ENCODE measurements around the gene IL5RA. TPM values are rescaled to one million over a fixed set of nuclear protein-coding genes. Genes with fewer than 3 reads are reported as not detected.

IL5RA gene
- total RNA-seq, 2 donors from 2014 or later = not detected

DNA sequence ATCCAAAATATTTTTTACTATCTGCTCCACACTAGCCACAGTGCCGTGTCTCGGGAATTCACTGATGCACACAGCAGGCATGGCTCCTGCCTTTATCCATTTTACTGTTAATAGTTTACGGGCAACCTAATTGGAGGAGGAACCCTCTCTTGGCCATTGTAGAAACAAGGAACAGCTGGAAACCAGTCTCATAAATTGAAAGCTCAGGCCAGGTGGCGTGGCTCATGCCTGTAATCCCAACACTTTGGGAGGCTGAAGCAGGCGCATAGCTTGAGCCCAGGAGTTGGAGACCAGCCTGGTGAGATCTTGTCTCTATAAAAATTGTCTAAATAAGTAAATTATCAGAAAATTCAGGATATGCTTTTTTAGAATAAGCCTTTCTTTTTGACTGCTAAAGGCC lies 39.0 kb downstream of the IL5RA start:
- H3K4me3 ChIP-seq (ENCODE audit: low read length) = no peak overlapping the region
- WGBS, 2 experiments (ENCODE audit: insufficient coverage in 1 of 2, insufficient read length in 1 of 2) = 90 to 93% methylated on average over 5 of the region's 5 CpGs
- H3K36me3 ChIP-seq (ENCODE audit: control insufficient read depth, insufficient read depth, low read length) = no peaks in the 10 kb centered on the region
- H3K27me3 Mint-ChIP-seq (ENCODE audit: insufficient read depth) = peaks cover 2% of the 10 kb centered on the region
- H3K4me3 Mint-ChIP-seq = no peak overlapping the region
- no peak overlapping the region for H3K27ac Mint-ChIP-seq
- H3K27me3 ChIP-seq (ENCODE audit: control insufficient read depth, insufficient read depth, low read length, poor library complexity, severe bottlenecking) = no peaks in the 10 kb centered on the region
- H3K9me3 Mint-ChIP-seq = no peaks in the 10 kb centered on the region
- H3K27ac ChIP-seq (ENCODE audit: low read depth, low read length) = no peak overlapping the region
- no peaks in the 10 kb centered on the region for H3K9me3 ChIP-seq (ENCODE audit: control insufficient read depth, low read length)
- peaks cover 12% of the 10 kb centered on the region for H3K4me1 Mint-ChIP-seq
- TF ChIP-seq, protein P1, sequence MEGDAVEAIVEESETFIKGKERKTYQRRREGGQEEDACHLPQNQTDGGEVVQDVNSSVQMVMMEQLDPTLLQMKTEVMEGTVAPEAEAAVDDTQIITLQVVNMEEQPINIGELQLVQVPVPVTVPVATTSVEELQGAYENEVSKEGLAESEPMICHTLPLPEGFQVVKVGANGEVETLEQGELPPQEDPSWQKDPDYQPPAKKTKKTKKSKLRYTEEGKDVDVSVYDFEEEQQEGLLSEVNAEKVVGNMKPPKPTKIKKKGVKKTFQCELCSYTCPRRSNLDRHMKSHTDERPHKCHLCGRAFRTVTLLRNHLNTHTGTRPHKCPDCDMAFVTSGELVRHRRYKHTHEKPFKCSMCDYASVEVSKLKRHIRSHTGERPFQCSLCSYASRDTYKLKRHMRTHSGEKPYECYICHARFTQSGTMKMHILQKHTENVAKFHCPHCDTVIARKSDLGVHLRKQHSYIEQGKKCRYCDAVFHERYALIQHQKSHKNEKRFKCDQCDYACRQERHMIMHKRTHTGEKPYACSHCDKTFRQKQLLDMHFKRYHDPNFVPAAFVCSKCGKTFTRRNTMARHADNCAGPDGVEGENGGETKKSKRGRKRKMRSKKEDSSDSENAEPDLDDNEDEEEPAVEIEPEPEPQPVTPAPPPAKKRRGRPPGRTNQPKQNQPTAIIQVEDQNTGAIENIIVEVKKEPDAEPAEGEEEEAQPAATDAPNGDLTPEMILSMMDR (conservative IDR thresholded peaks at IDR 0.05) = no peak
- no peak for DNase-seq
- H3K36me3 Mint-ChIP-seq (ENCODE audit: low read depth) = no peaks in the 10 kb centered on the region
- H3K9ac ChIP-seq (ENCODE audit: extremely low read depth, low read length, poor library complexity, severe bottlenecking) = no peak overlapping the region
- H3K4me1 ChIP-seq (ENCODE audit: control insufficient read depth, insufficient read depth, low read length) = no peaks in the 10 kb centered on the region

DNA sequence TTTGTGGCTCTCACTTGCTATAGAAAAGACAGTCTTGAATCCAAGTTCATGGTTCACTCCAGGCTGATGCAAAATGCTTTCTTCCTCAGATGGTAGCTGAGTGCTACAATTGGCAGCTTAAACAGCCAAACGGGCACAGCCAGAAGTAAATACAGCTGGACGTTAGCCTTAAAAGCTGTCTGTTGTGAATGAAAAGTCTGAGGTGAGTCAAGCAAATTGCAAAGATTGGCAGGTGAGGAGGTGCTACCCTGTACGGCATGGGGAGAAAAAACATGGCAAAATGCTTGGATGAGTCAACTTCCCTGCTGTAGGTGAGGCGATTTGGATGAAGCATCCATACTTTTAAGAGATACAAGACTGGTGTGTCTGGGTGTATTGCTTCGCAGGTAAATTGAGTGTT lies 40.5 kb downstream of the IL5RA start:
- H3K4me3 Mint-ChIP-seq = no peak overlapping the region
- no peaks in the 10 kb centered on the region for H3K9me3 Mint-ChIP-seq
- TF ChIP-seq, protein P1 (conservative IDR thresholded peaks at IDR 0.05) = no peak
- peaks cover 2% of the 10 kb centered on the region for H3K27me3 Mint-ChIP-seq (ENCODE audit: insufficient read depth)
- no peaks in the 10 kb centered on the region for H3K9me3 ChIP-seq (ENCODE audit: control insufficient read depth, low read length)
- H3K4me3 ChIP-seq (ENCODE audit: low read length) = no peak overlapping the region
- WGBS, 2 experiments (ENCODE audit: insufficient coverage in 1 of 2, insufficient read length in 1 of 2) = 93 to 98% methylated on average over 4 to 5 of the region's 5 CpGs
- H3K4me1 Mint-ChIP-seq = peaks cover 17% of the 10 kb centered on the region
- no peaks in the 10 kb centered on the region for H3K36me3 Mint-ChIP-seq (ENCODE audit: low read depth)
- DNase-seq = no peak
- no peak overlapping the region for H3K9ac ChIP-seq (ENCODE audit: extremely low read depth, low read length, poor library complexity, severe bottlenecking)
- no peaks in the 10 kb centered on the region for H3K27me3 ChIP-seq (ENCODE audit: control insufficient read depth, insufficient read depth, low read length, poor library complexity, severe bottlenecking)
- no peaks in the 10 kb centered on the region for H3K36me3 ChIP-seq (ENCODE audit: control insufficient read depth, insufficient read depth, low read length)
- no peak overlapping the region for H3K27ac ChIP-seq (ENCODE audit: low read depth, low read length)
- H3K4me1 ChIP-seq (ENCODE audit: control insufficient read depth, insufficient read depth, low read length) = no peaks in the 10 kb centered on the region
- H3K27ac Mint-ChIP-seq = no peak overlapping the region

DNA sequence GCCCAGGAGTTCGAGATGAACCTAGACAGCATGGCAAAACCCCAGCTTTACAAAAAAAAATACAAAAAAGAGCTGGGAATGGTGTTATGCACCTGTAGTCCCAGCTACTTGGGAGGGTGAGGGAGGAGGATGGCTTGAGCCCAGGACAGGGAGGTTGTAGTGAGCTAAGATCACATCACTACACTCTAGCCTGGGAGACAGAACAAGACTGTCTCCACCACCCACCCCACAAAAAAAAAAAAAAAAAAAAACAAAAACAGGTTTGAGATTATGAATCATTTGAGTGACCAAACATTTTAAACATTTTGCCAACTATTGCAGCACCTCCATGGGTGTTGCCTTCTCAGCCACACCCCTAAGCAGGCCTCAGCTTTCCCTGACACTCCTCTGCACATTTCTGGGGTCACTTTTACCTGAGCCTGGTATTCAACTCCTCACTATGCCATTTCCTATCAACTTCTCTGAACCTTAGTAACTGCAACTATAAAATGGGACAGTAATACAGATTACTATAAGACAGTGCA lies 41.8 kb downstream of the IL5RA start:
- Mint-ChIP-seq H3K4me3 (no peak overlapping the region), H3K27me3 (ENCODE audit: insufficient read depth) (peaks cover 2% of the 10 kb centered on the region)

More for the DNA sequence above, 41.8 kb downstream of the IL5RA start:
- 85% methylated on average over 1 of the region's 1 CpG; no CpG with 5 or more reads in 1 of the 2 experiments for WGBS, 2 experiments (ENCODE audit: insufficient coverage in 1 of 2, insufficient read length in 1 of 2)
- no peak for DNase-seq
- H3K27ac Mint-ChIP-seq = no peak overlapping the region
- no peaks in the 10 kb centered on the region for H3K9me3 Mint-ChIP-seq
- no peaks in the 10 kb centered on the region for H3K36me3 Mint-ChIP-seq (ENCODE audit: low read depth)
- TF ChIP-seq, protein P1 (conservative IDR thresholded peaks at IDR 0.05) = no peak
- Histone ChIP-seq H3K9ac (ENCODE audit: extremely low read depth, low read length, poor library complexity, severe bottlenecking) (no peak overlapping the region), H3K36me3 (ENCODE audit: control insufficient read depth, insufficient read depth, low read length) (no peaks in the 10 kb centered on the region), H3K27ac (ENCODE audit: low read depth, low read length) (no peak overlapping the region), H3K27me3 (ENCODE audit: control insufficient read depth, insufficient read depth, low read length, poor library complexity, severe bottlenecking) (no peaks in the 10 kb centered on the region), H3K9me3 (ENCODE audit: control insufficient read depth, low read length) (no peaks in the 10 kb centered on the region), H3K4me3 (ENCODE audit: low read length) (no peak overlapping the region), H3K4me1 (ENCODE audit: control insufficient read depth, insufficient read depth, low read length) (no peaks in the 10 kb centered on the region)
- peaks cover 15% of the 10 kb centered on the region for H3K4me1 Mint-ChIP-seq

Measured in endodermal cell (in vitro differentiated cells).